NCI-H187 treated with DMSO at 0.1 percent for 48 hours (cell line): ENCODE measurements around the gene ERFE.
"Not testable (repeated sequence)": the region's sequence is repeated elsewhere in the genome, so short reads cannot be mapped to it uniquely, and the experiment has no call there.

Experiments used
- DNase-seq: peaks from one replicate; lab custom pipeline; 2025; lab: John Stamatoyannopoulos, UW

The ERFE gene

GRCh38 chr2:238158509-238159070 is at the start of gene ERFE:
TSS of gene ERFE (plus strand) at chr2:238158970. CDS start at chr2:238159008, 38 bp downstream.
- DNase-seq: no peak

DNA sequence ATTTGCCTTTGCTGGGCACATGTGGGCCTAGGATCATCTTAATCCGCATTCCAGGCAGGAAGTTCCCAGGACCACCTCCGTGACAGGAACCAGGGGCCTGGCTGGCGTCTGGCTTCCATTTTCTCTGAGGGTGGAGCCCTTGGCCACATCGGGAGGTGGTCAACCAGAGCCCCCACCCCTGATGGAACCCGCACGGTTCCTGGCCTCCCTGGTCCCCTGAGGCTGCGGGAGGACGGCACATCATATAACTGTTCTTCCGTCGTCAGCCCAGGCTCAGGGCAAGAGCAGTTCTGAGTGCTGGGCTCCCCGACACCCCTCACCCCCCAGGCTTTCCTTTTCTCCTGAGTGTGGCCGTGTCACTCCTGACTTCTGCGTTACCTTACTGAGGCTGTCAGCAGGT is 45.2 kb upstream of the ERFE start:
- no peak for DNase-seq

DNA sequence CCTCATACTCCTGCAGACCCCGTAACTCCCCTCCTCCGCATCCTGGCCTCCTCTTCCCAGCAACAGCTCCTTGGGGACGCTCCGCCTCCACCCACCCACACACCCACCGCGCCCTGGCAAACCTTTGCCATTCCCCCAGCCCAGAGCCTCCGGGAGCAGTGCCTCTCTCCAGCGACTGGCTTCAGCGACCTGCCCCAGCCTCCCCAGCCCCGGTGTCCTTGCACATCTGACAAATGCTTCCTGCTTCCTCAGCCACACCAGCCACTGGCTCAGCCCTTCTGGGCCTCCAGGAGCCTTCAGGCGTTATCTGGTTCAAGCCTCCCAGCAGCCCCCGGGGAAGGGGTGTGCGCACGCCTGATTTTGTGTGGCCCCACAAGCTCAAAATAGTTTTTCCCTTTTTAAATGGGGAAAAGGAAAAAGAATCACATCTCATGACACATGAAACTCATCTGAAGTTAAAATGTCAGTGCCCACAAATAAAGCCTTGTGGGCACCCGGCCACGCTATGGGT is 44.4 kb upstream of the ERFE start:
- DNase-seq: no peak

DNA sequence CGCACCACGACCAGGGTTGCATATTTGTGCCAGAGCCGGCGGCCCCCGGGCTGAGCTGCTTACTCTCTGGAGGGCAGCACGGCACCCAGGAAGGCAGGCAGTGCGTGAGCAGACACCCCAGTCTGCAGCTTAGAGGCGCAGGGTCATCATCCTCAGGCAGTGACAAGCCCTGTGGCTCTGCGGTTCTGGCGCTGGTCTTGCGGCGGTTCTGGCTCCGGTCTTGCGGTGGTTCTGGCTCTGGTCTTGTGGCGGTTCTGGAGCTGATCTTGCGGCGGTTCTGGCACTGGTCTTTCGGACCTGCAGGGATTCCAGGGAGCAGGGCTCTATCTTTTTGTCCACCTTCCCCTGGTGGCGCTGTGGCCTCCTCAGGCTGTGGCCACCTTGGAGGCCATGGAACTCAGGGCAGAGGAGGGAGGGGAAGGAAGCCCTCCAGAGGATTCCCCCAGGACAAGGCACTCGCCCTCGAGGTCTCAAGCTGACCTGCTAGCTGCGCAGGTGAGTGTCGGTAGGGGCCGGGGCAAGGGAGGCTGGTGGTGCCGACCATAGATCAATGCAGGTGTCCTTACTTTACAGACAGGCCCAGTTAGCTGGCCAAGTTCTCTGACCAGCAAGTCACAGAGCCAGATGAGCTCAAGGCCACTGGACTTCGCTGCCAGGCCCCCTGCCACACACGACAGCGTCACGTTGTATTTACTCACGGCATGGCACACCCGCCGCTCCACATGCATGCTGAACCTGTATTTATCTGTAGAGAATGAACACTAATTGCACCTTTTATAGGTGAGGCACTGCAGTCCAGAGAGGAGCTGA is 43.7 kb upstream of the ERFE start:
- DNase-seq: no peak

GRCh38 chr2:238115709-238116108 is 43.1 kb upstream of the ERFE start:
- not testable (repeated sequence) for DNase-seq

GRCh38 chr2:238116298-238117198 is 42.2 kb upstream of the ERFE start:
- no peak for DNase-seq

DNA sequence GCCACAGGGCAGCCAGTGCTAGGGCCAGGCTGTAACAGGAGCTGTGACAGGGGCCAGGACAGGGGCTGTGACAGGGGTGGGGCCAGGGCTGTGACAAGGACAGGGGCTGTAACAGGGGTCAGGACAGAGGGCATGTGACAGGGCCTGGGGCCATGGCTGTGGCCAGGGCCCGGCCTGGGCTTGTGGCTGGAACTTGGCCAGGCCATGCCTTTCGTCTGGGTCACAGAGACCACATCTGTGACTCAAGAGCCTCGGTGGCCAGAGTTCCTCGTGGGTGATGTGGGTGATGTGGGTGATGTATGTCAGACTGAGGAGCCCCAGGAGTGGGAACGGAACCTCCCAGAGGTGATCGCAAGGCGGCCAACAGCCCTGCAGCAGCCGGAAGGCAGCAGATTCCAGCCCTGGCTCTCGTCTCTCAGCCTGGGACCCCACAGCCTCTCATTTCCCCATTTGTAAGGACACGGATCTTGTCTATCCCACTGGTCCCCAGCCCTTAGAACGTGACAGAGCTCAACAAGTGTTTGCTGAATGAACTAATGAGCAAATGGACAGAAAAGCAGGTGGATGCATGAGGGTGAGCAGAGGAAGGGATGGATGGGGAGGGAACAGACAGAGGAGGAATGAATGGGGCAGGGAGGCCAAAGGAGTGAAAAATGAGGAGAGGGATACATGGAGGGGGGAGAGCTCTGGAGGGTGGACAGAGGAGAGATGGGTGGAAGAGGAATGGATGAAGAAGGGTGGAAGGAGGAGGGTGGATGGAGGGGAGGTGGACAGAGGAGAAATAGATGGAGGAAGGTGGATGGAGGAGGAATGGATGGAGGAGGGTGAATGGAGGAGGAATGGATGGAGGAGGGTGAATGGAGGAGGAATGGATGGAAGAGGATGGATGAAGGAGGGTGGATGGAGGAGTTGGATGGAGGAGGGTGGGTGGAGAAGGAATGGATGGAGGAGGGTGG is 41.3 kb upstream of the ERFE start:
- no peak for DNase-seq

GRCh38 chr2:238119756-238120462 is 38.9 kb upstream of the ERFE start:
- no peak for DNase-seq

- no peak for DNase-seq
These were observed 38.1 kb upstream of the ERFE start for GRCh38 chr2:238120463-238121298.

DNA sequence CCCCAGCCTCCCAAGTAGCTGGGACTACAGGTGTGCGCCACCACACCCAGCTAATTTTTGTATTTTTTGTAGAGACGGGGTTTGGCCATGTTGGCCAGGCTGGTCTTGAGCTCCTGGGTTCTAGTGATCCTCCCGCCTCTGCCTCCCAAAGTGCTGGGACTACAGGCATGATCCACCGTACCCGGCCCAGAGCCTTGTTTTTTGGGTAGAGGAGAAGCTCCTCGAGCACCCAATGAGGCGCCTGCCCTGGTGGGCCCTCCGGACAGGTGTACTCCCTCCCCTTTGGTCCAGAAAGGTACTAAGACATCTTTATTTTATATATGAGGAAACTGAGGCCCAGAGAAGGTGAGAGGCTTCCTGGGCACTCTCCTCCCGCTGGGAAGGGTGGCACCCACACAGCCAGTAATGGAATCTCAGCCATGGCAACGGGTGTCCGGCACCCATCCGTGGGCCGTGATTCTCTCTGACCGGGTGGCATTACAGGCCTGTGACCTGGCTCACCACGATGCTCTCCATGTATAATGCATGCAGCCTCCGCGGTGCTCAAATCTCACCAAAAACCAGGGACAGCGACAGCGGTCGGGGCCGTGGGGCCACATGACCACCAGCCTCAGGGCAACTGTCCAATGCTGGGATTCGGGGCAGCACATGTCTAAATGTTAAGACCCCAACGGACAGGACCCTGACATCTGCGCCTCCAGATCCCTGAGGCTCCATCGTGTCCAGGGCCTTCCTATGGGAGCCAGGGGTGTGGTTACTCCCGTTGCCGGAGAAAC is 37.1 kb upstream of the ERFE start:
- DNase-seq: no peak

- no peak for DNase-seq
These were observed 36.2 kb upstream of the ERFE start for GRCh38 chr2:238122287-238123217.

DNA sequence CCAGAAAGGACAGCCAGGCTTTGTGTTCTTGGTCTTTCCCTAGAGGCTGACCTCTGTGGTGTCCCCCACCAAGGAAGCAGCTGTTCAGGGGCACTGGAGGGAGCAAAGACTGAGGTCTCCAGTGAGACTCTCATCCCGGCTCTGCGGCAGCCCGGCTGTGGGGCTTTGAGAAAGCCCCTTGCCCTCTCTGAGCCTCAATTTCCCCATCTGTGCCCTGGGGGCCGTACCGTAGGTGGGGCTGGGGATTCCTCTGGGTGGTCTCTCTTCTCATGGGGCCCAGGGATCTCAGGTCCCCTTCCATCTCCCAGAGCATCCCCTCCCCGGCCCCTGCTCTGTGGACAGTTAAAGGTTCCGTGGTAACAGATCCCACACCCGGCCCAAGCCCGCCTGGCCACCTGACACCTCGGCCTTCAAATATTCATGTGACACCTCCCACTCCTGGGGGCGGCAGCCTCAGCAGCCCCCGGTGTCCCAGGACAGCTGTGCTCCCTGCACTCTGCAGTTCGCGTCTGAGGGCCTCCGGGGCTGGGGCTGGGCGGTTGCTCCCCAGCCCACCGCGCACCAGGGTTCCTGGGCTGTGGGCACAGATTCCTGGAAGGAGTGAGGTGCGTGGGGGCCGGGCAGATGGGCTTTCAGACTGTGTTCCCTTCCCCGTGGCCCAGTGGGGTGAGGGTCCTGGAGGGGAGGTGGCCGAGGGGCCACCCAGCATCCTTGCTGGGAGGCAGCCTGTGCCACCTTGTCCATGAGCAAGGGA is 35.4 kb upstream of the ERFE start:
- no peak for DNase-seq

DNA sequence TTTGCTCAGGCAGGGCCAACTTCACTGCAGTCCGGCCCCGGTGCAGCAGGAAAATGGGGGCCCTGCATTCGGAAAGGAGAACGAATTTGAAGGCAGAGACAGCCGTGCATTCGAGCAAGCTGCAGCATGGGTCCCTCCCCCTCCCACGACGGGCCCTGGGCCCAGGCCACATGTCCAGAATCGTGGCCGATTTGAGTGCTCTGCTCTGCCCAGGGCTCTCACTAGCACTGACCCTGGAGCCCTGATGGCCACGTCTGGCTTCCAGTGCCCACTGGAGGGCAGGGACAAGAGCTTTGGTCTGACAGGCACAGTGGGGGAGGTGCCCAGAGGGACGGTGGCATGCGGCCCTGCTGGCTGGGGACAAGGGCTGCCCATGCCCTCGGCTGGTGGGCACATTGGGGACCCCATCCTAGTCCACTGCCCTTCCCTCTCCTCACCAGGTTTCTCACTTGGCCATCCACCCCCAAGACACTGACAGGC is 34.7 kb upstream of the ERFE start:
- DNase-seq: no peak

- no peak for DNase-seq
These were observed 34.2 kb upstream of the ERFE start for GRCh38 chr2:238124488-238125126.

GRCh38 chr2:238125127-238125885 is 33.5 kb upstream of the ERFE start:
- DNase-seq: no peak

DNA sequence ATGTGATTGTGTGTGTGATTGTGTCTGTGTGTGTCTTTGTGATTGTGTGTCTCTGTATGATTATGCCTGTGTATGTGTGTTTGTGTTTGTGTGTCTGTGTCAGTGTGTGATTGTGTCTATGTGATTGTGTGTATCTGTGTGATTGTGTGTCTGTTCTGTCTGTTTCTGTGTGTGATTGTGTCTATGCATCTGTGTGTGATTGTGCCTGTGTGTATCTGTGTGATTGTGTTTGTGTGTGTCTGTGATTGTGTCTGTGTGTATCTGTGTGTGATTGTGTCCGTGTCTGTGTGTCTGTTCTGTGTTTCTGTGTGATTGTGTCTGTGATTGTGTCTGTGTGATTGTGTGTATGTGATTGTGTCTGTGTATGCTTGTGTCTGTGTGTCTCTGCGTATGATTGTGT is 32.4 kb upstream of the ERFE start:
- no peak for DNase-seq
